SK-N-SH treated with all-trans-retinoic acid at 6 μM for 48 hours (cell line): Measurements from ENCODE around the gene CAB39L.

Experiments used
- ARNTL ChIP-seq: fragments of 450-650 bp; formaldehyde crosslinking; IDR thresholded peaks from 2 replicates; pipeline ENCODE4 v1.5.0; 2020; ENCODE audit warnings: low read depth, mild to moderate bottlenecking, moderate library complexity, borderline replicate concordance
- BACH2 ChIP-seq: fragments of 250-450 bp; sonication (Bioruptor Pico); IDR thresholded peaks from 2 replicates; pipeline ENCODE4 v1.9.0; 2021; ENCODE audit warnings: mild to moderate bottlenecking, borderline replicate concordance
- CREB5 ChIP-seq: fragments of 250-450 bp; sonication (Bioruptor Pico); IDR thresholded peaks from 2 replicates; pipeline ENCODE4 v1.5.1; 2020; ENCODE audit warnings: low read depth, mild to moderate bottlenecking, moderate library complexity
- CSDC2 ChIP-seq: fragments of 250-450 bp; sonication (Bioruptor Pico); IDR thresholded peaks from 2 replicates; pipeline ENCODE4 v1.5.0; 2020; ENCODE audit warnings: mild to moderate bottlenecking, moderate library complexity
- ESRRG ChIP-seq: fragments of 250-450 bp; sonication (Bioruptor Pico); IDR thresholded peaks from 2 replicates; pipeline ENCODE4 v1.6.1; 2021; ENCODE audit warnings: mild to moderate bottlenecking
- GLIS3 ChIP-seq: fragments of 250-450 bp; sonication (Bioruptor Pico); IDR thresholded peaks from 2 replicates; pipeline ENCODE4 v1.5.0; 2020; ENCODE audit warnings: mild to moderate bottlenecking, moderate library complexity
- PATZ1 ChIP-seq: fragments of 250-450 bp; sonication (Bioruptor Pico); IDR thresholded peaks from 2 replicates; pipeline ENCODE4 v1.8.0; 2020; ENCODE audit warnings: mild to moderate bottlenecking, moderate library complexity, borderline replicate concordance
- POU6F1 ChIP-seq: fragments of 250-450 bp; sonication (Bioruptor Pico); IDR thresholded peaks from 2 replicates; pipeline ENCODE4 v1.8.0; 2021; ENCODE audit warnings: low read depth, mild to moderate bottlenecking, moderate library complexity, borderline replicate concordance
- PPARA ChIP-seq: fragments of 250-450 bp; sonication (Bioruptor Pico); IDR thresholded peaks from 2 replicates; pipeline ENCODE4 v1.5.0; 2020; ENCODE audit warnings: mild to moderate bottlenecking, borderline replicate concordance
- RARB ChIP-seq: fragments of 250-450 bp; sonication (Bioruptor Pico); IDR thresholded peaks from 2 replicates; pipeline ENCODE4 v1.8.0; 2021; ENCODE audit warnings: mild to moderate bottlenecking, moderate library complexity
- ZC3H10 ChIP-seq: fragments of 250-450 bp; sonication (Bioruptor Pico); IDR thresholded peaks from 2 replicates; pipeline ENCODE4 v1.5.1; 2021; ENCODE audit warnings: mild to moderate bottlenecking, moderate library complexity
- ZFP3 ChIP-seq: fragments of 250-450 bp; sonication (Bioruptor Pico); IDR thresholded peaks from 2 replicates; pipeline ENCODE4 v1.5.0; 2020; ENCODE audit warnings: mild to moderate bottlenecking, moderate library complexity
- ZNF8 ChIP-seq: fragments of 450-650 bp; formaldehyde crosslinking; IDR thresholded peaks from 2 replicates; pipeline ENCODE4 v1.5.0; 2020; ENCODE audit warnings: mild to moderate bottlenecking, moderate library complexity

GRCh38 chr13:49330546-49330864 lies 113.4 kb downstream of the CAB39L start:
- TF ChIP-seq ESRRG (CRISPR knock-in tag) (no peak), ZC3H10 (no peak), CSDC2 (no peak), GLIS3 (CRISPR knock-in tag) (no peak), CREB5 (CRISPR knock-in tag) (no peak), ZNF8 (CRISPR knock-in tag) (no peak), BACH2 (CRISPR knock-in tag) (no peak), PATZ1 (CRISPR knock-in tag) (no peak), POU6F1 (CRISPR knock-in tag) (no peak), RARB (CRISPR knock-in tag) (no peak), ZFP3 (no peak), PPARA (CRISPR knock-in tag) (no peak), ARNTL (no peak)
